H1 (cell line): ENCODE results near the gene MEMO1. TPM values are rescaled to one million over a fixed set of nuclear protein-coding genes. Genes with fewer than 3 reads are reported as not detected.

Source experiments
- CTCF ChIA-PET: fragments of 300-600 bp; sonication (Branson Sonifier 250); formaldehyde crosslinking; loops from one replicate; lab custom pipeline; 2021; ENCODE audit not compliant: partially characterized antibody; lab: Charles Lee
- POLR2A ChIA-PET: fragments of 300-600 bp; sonication (Branson Sonifier 250); formaldehyde crosslinking; loops from one replicate; lab custom pipeline; 2021; ENCODE audit warnings: inconsistent platforms; ENCODE audit not compliant: partially characterized antibody; lab: Charles Lee
- DNase-seq, 2 experiments: peaks; one replicate each; pipeline versions ENCODE4 v3.0.0 to v3.0.0-alpha.2; 2010 to 2022; ENCODE audit warnings: low spot score in 2 of 2, low read depth in 1 of 2, mixed read lengths in 1 of 2
- FAIRE-seq: peaks from 2 replicates; lab custom pipeline; 2011; peaks lifted over from hg19 to GRCh38; lab: Jason Lieb, UNC
- H2AFZ ChIP-seq: 2 replicates; pipeline ENCODE4 v1.8.1; 2012; ENCODE audit warnings: low read length, inconsistent platforms
- H2AK5ac ChIP-seq: 2 replicates; pipeline ENCODE4 v1.6.1; 2013; ENCODE audit warnings: low read depth, low read length
- H2BK120ac ChIP-seq: replicated peaks from 2 replicates; pipeline ENCODE3; 2013; ENCODE audit warnings: low read depth, low read length, inconsistent platforms
- H2BK12ac ChIP-seq: 2 replicates; pipeline ENCODE4 v1.6.1; 2013; ENCODE audit warnings: low read depth, low read length
- H2BK15ac ChIP-seq: 2 replicates; pipeline ENCODE4 v1.6.1; 2013; ENCODE audit warnings: low read length
- H2BK20ac ChIP-seq: 2 replicates; pipeline ENCODE4 v1.6.1; 2013; ENCODE audit warnings: low read length
- H2BK5ac ChIP-seq: 2 replicates; pipeline ENCODE4 v1.6.1; 2013; ENCODE audit warnings: low read depth, low read length
- H3K14ac ChIP-seq: 2 replicates; pipeline ENCODE4 v1.6.1; 2013; ENCODE audit warnings: inconsistent platforms; ENCODE audit not compliant: insufficient read length
- H3K18ac ChIP-seq: 2 replicates; pipeline ENCODE4 v1.6.1; 2013; ENCODE audit warnings: low read length; ENCODE audit errors: extremely low read depth
- H3K23ac ChIP-seq: 2 replicates; pipeline ENCODE4 v1.6.1; 2013; ENCODE audit warnings: inconsistent platforms; ENCODE audit not compliant: insufficient read length
- H3K23me2 ChIP-seq: 2 replicates; pipeline ENCODE4 v1.6.1; 2013; ENCODE audit warnings: low read depth, low read length
- H3K27ac ChIP-seq: 2 replicates; pipeline ENCODE4 v1.6.1; 2011; ENCODE audit warnings: low read depth, low read length, inconsistent platforms
- H3K27me3 ChIP-seq, 4 experiments: replicated peaks in 1 of 4; 1 replicate in 1 of 4; 2 replicates in 3 of 4; pipeline versions ENCODE4 v1.6.1 to v1.8.1; 2011 to 2013; ENCODE audit warnings: low read length in 3 of 4, mild to moderate bottlenecking in 3 of 4, inconsistent platforms in 2 of 4, mixed read lengths in 2 of 4, moderate library complexity in 1 of 4; ENCODE audit not compliant: control insufficient read depth in 3 of 4, insufficient read depth in 3 of 4; ENCODE audit errors: extremely low read depth in 1 of 4
- H3K36me3 ChIP-seq, 4 experiments: 2 replicates each; pipeline versions ENCODE4 v1.6.1 to v1.8.1; 2011 to 2013; ENCODE audit warnings: mild to moderate bottlenecking in 4 of 4, low read length in 3 of 4, moderate library complexity in 2 of 4, control low read depth in 1 of 4, inconsistent platforms in 1 of 4; ENCODE audit not compliant: insufficient read depth in 4 of 4, control insufficient read depth in 2 of 4
- H3K4ac ChIP-seq: replicated peaks from 2 replicates; pipeline ENCODE3; 2013; ENCODE audit warnings: low read length, low read depth, mixed read lengths, inconsistent platforms; ENCODE audit not compliant: insufficient read length
- H3K4me1 ChIP-seq, 4 experiments: replicated peaks in 1 of 4; 1 replicate in 1 of 4; 2 replicates in 3 of 4; pipeline versions ENCODE4 v1.6.1 to v1.8.1; 2011 to 2013; ENCODE audit warnings: low read length in 3 of 4, inconsistent platforms in 2 of 4, mixed read lengths in 1 of 4; ENCODE audit not compliant: insufficient read depth in 4 of 4, control insufficient read depth in 3 of 4
- H3K4me2 ChIP-seq, 2 experiments: 2 replicates each; pipeline versions ENCODE4 v1.6.1 to v1.8.1; 2011 to 2013; ENCODE audit warnings: low read depth in 2 of 2, low read length in 2 of 2, control low read depth in 1 of 2, inconsistent platforms in 1 of 2, mild to moderate bottlenecking in 1 of 2; ENCODE audit not compliant: insufficient read depth in 1 of 2
- H3K4me3 ChIP-seq, 4 experiments: fragments of 200-600, 300-600 bp in 1 of 4; sonication (generic), shearing (Covaris generic), sonication (Bioruptor Twin) in 1 of 4; 2 replicates each; pipeline versions ENCODE4 v1.5.1 to v1.8.1; 2011 to 2016; ENCODE audit warnings: low read length in 4 of 4, low read depth in 3 of 4, control low read depth in 2 of 4, inconsistent platforms in 2 of 4, mild to moderate bottlenecking in 2 of 4, mixed read lengths in 1 of 4, moderate library complexity in 1 of 4; ENCODE audit not compliant: insufficient read depth in 2 of 4; ENCODE audit errors: extremely low read depth in 1 of 4
- H3K56ac ChIP-seq: replicated peaks from 2 replicates; pipeline ENCODE3; 2013; ENCODE audit warnings: low read depth, mild to moderate bottlenecking, mixed read lengths, low read length, inconsistent platforms; ENCODE audit not compliant: insufficient read length
- H3K79me1 ChIP-seq: 2 replicates; pipeline ENCODE4 v1.6.1; 2013; ENCODE audit warnings: low read depth, low read length, control low read depth
- H3K79me2 ChIP-seq, 2 experiments: 2 replicates each; pipeline versions ENCODE4 v1.6.1 to v1.8.1; 2012 to 2013; ENCODE audit warnings: low read length in 2 of 2, mild to moderate bottlenecking in 2 of 2, inconsistent platforms in 1 of 2; ENCODE audit not compliant: insufficient read depth in 2 of 2, control insufficient read depth in 1 of 2
- H3K9ac ChIP-seq, 4 experiments: replicated peaks in 1 of 4; 1 replicate in 1 of 4; 2 replicates in 3 of 4; pipeline versions ENCODE4 v1.6.1 to v1.8.1; 2011 to 2013; ENCODE audit warnings: low read depth in 3 of 4, low read length in 3 of 4, control low read depth in 2 of 4, mild to moderate bottlenecking in 2 of 4, moderate library complexity in 2 of 4, inconsistent platforms in 1 of 4; ENCODE audit errors: extremely low read depth in 1 of 4
- H3K9me3 ChIP-seq, 2 experiments: 2 replicates each; pipeline versions ENCODE4 v1.6.1 to v1.8.1; 2012 to 2013; ENCODE audit warnings: mild to moderate bottlenecking in 2 of 2, moderate library complexity in 2 of 2, control low read depth in 1 of 2, inconsistent platforms in 1 of 2, low read depth in 1 of 2, low read length in 1 of 2, mixed read lengths in 1 of 2; ENCODE audit not compliant: insufficient read depth in 2 of 2
- H4K20me1 ChIP-seq, 2 experiments: replicated peaks in 1 of 2; 2 replicates each; pipeline versions ENCODE3 to v1.8.1; 2011 to 2013; ENCODE audit warnings: inconsistent platforms in 2 of 2, low read length in 2 of 2, mild to moderate bottlenecking in 1 of 2; ENCODE audit not compliant: insufficient read depth in 2 of 2, control insufficient read depth in 1 of 2
- H4K5ac ChIP-seq: 2 replicates; pipeline ENCODE4 v1.6.1; 2013; ENCODE audit warnings: low read length, low read depth, mixed read lengths, inconsistent platforms; ENCODE audit not compliant: insufficient read length
- H4K8ac ChIP-seq: 2 replicates; pipeline ENCODE4 v1.8.0; 2013; ENCODE audit warnings: mild to moderate bottlenecking, moderate library complexity, low read length, inconsistent platforms; ENCODE audit not compliant: insufficient read depth; ENCODE audit errors: extremely low read depth
- H4K91ac ChIP-seq: replicated peaks from 2 replicates; pipeline ENCODE3; 2013; ENCODE audit warnings: low read length, mixed read lengths, inconsistent platforms; ENCODE audit not compliant: insufficient read length
- ATF3 ChIP-seq: IDR thresholded peaks from 2 replicates; pipeline ENCODE4 v1.6.1; 2011; ENCODE audit warnings: low read depth, mild to moderate bottlenecking, low read length; ENCODE audit not compliant: insufficient read depth
- CEBPB ChIP-seq: IDR thresholded peaks from 2 replicates; pipeline ENCODE4 v1.6.1; 2012; ENCODE audit warnings: low read depth, low read length
- CTBP2 ChIP-seq: IDR thresholded peaks from 2 replicates; pipeline ENCODE4 v1.7.0; 2011; ENCODE audit warnings: borderline replicate concordance, mild to moderate bottlenecking, moderate library complexity, mixed read lengths, low read length; ENCODE audit not compliant: insufficient read depth, insufficient read length
- FOSL1 ChIP-seq: IDR thresholded peaks from 2 replicates; pipeline ENCODE4 v1.6.1; 2011; ENCODE audit warnings: mild to moderate bottlenecking, low read depth, low read length, moderate library complexity; ENCODE audit not compliant: insufficient read depth
- JUN ChIP-seq: IDR thresholded peaks from 2 replicates; pipeline ENCODE4 v1.6.1; 2011; ENCODE audit warnings: low read depth, mild to moderate bottlenecking, improper control_type of control experiment, low read length
- MAFK ChIP-seq: IDR thresholded peaks from 2 replicates; pipeline ENCODE4 v1.6.1; 2012; ENCODE audit warnings: low read depth, mild to moderate bottlenecking, improper control_type of control experiment, low read length
- MAX ChIP-seq: IDR thresholded peaks from 2 replicates; pipeline ENCODE4 v1.6.1; 2012; ENCODE audit warnings: inconsistent platforms
- NANOG ChIP-seq: IDR thresholded peaks from 2 replicates; pipeline ENCODE4 v1.6.1; 2011; ENCODE audit warnings: low read length, low read depth, mild to moderate bottlenecking, inconsistent platforms; ENCODE audit not compliant: insufficient read depth, poor library complexity, severe bottlenecking
- POLR2A ChIP-seq, 2 experiments: IDR thresholded peaks; 1 replicate in 1 of 2; 2 replicates in 1 of 2; pipeline ENCODE4 v1.6.1; 2011; ENCODE audit warnings: low read depth in 2 of 2, low read length in 2 of 2, mild to moderate bottlenecking in 2 of 2; ENCODE audit errors: control extremely low read depth in 1 of 2
- POLR2AphosphoS5 ChIP-seq: IDR thresholded peaks from 2 replicates; pipeline ENCODE4 v1.6.1; 2011; ENCODE audit warnings: low read depth, low read length
- SP2 ChIP-seq: IDR thresholded peaks from 2 replicates; pipeline ENCODE4 v1.6.1; 2012; ENCODE audit warnings: mild to moderate bottlenecking, low read length, inconsistent platforms
- TAF7 ChIP-seq: optimal IDR thresholded peaks from 2 replicates; pipeline ENCODE3; 2011; ENCODE audit warnings: low read depth, mild to moderate bottlenecking, inconsistent platforms, low read length, moderate library complexity, borderline replicate concordance
- USF2 ChIP-seq: IDR thresholded peaks from 2 replicates; pipeline ENCODE4 v1.6.1; 2011; ENCODE audit warnings: low read length, improper control_type of control experiment
- WGBS, 2 experiments: shearing (Covaris generic) in 1 of 2; methylation state at CpG; one replicate each; pipeline versions ENCODE4 v1.1.6 to v1.1.7; 2013 to 2015; ENCODE audit warnings: low lambda C conversion rate in 2 of 2, mixed read lengths in 2 of 2, inconsistent platforms in 1 of 2, low coverage in 1 of 2, missing lambda C conversion rate in 1 of 2; ENCODE audit not compliant: insufficient replicate concordance in 2 of 2, insufficient coverage in 1 of 2, insufficient read length in 1 of 2; ENCODE audit errors: extremely low coverage in 1 of 2, missing lambda C conversion rate in 1 of 2; 5-methylcytosine and 5-hydroxymethylcytosine counted together
- polyA plus RNA-seq, 7 experiments: library from polyadenylated mRNA; depleted of rRNA in 3 of 7; stranded (reverse) in 5 of 7; unstranded in 2 of 7; fragments of >200 nt in 5 of 7; fragments of 200-250 nt in 2 of 7; gene quantifications; 1 replicate in 5 of 7; 2 replicates in 1 of 7; 4 replicates in 1 of 7; pipeline versions ENCODE4 v1.2.1 to v1.2.3, GENCODE V29; 2011 to 2013; ENCODE audit warnings: missing spikeins in 2 of 7, mixed read lengths in 2 of 7
- total RNA-seq: library from RNA; stranded (reverse); fragmentation: NEBNext Ultra II Directional; extraction: Animal tissue kit (Norgen Biotek cat#: 25700); gene quantifications from 2 replicates; pipeline ENCODE4 v1.2.1, GENCODE V29; 2021

MEMO1 gene
- total and polyA plus RNA-seq, 2 of the 8 experiments (the other 6 are each of a cell fraction or from before 2014, with no cell fraction given): 26.9 to 54.7 TPM

GRCh38 chr2:31979018-31979417 is 31.8 kb downstream of the MEMO1 start:
- H3K9ac ChIP-seq: no peak overlapping the region
- no peak overlapping the region for H3K23ac ChIP-seq
- no peak for DNase-seq
- H2BK12ac ChIP-seq: no peak overlapping the region
- H3K14ac ChIP-seq: no peak overlapping the region
- CTCF ChIA-PET: interaction anchor here (0.6 kb wide), 1 partner anchor 92 kb away, joined by 3 read pairs; no protein-coding TSS in a partner anchor
- H3K56ac ChIP-seq: no peak overlapping the region
- H3K79me2 ChIP-seq: peaks cover 0 to 81% of the 10 kb centered on the region in 2 experiments; a peak in 3 of 4 replicates
- H3K79me1 ChIP-seq: peaks cover 5% of the 10 kb centered on the region
- no peak overlapping the region for H3K4ac ChIP-seq
- POLR2A ChIA-PET: no interaction called here
- peaks cover 3% of the 10 kb centered on the region in 2 experiments for H4K20me1 ChIP-seq
- no peak for FAIRE-seq
- no peak overlapping the region for H3K18ac ChIP-seq
- no peak overlapping the region for H2AFZ ChIP-seq
- H3K4me1 ChIP-seq: no peaks in the 10 kb centered on the region; a peak in 2 of 7 replicates
- H3K36me3 ChIP-seq: no peaks in the 10 kb centered on the region
- H3K23me2 ChIP-seq: no peaks in the 10 kb centered on the region
- H4K5ac ChIP-seq: no peak overlapping the region
- no peak overlapping the region for H4K8ac ChIP-seq
- no peak overlapping the region for H2BK15ac ChIP-seq
- no peak overlapping the region for H2AK5ac ChIP-seq
- H3K4me3 ChIP-seq: no peak overlapping the region
- H3K27ac ChIP-seq: no peak overlapping the region
- no peak overlapping the region for H4K91ac ChIP-seq
- H2BK20ac ChIP-seq: no peak overlapping the region
- H3K4me2 ChIP-seq: no peak overlapping the region
- no peak overlapping the region for H2BK5ac ChIP-seq
- H2BK120ac ChIP-seq: no peak overlapping the region
- no peaks in the 10 kb centered on the region for H3K9me3 ChIP-seq
- 90% methylated on average over 3 of the region's 3 CpGs; no CpG with 5 or more reads in 1 of the 2 experiments for WGBS, 2 experiments
- no peak for TF ChIP-seq USF2
- TF ChIP-seq POLR2AphosphoS5: no peak
- no peak for TF ChIP-seq ATF3
- TF ChIP-seq SP2: no peak
- TF ChIP-seq CEBPB: no peak
- TF ChIP-seq CTBP2: no peak
- TF ChIP-seq FOSL1: no peak
- no peak for TF ChIP-seq NANOG
- no peak for TF ChIP-seq TAF7
- no peak for TF ChIP-seq MAFK
- no peak for TF ChIP-seq JUN
- TF ChIP-seq MAX: no peak
- TF ChIP-seq POLR2A (IDR thresholded peaks at IDR 0.05; ENCODE audit: control extremely low read depth in 1 of 2, low read depth in 2 of 2, low read length in 2 of 2): no peak
- H3K27me3 ChIP-seq: no peaks in the 10 kb centered on the region
